Hematopoietic multipotent progenitor cell (in vitro differentiated cells): Measurements from ENCODE around the gene TWF2. TPM values are rescaled to one million over a fixed set of nuclear protein-coding genes. Genes with fewer than 3 reads are reported as not detected.

Experiments used
- DNase-seq, 3 donors: peaks; one replicate each; pipeline ENCODE4 v3.0.0-alpha.2; 2011 to 2015; ENCODE audit warnings: low read depth in 2 of 3, low spot score in 2 of 3
- total RNA-seq: library from RNA; depleted of rRNA; stranded (reverse); fragments of >200 nt; gene quantifications from one replicate; pipeline ENCODE4 v1.2.3, GENCODE V29; 2012

The TWF2 gene
- total RNA-seq, 1 donor: 157 TPM

DNA sequence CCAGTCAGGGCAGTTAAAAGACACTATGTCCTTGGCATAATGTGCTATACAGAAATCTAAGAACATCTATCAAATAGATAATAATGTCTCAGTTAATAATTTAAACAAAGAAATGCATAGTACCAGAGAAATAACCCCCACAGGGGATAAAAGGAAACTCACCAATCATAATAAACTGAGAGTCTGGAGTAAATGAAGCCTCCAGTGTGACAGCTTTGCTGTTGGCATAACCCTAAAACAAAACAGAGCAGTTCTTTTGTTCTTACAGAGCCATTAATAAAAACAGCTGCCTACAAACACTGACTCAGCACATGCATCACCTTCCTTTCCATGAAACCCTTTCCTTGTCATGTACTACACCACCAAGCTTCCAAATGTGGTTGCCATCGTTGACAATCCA is 20.1 kb upstream of the TWF2 start:
- DNase-seq: no peak

GRCh38 chr3:52257911-52258310 is 19.0 kb upstream of the TWF2 start:
- DNase-seq: no peak

DNA sequence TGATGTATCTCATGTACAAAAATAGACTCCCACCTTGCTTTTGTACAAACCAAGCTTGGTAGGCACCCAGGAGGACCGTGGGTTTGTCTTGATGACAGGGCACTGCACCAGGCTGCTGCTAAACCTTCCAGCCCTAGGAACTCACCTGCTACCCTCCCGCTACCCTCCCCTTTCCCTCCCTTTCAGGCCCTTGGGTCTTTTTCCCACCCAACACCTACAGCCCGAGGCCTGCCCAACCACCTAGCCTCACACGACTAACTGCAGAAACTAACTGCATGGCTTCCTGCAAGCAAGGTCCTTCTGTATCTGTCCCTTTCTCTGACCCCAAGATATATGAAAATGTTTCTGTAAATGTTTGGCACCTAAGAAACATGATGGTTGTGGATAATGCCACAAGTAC is 17.7 kb upstream of the TWF2 start:
- no peak for DNase-seq

GRCh38 chr3:52256159-52256558 is 17.2 kb upstream of the TWF2 start:
- DNase-seq: no peak

- no peak for DNase-seq
Measured at GRCh38 chr3:52254608-52255007, 15.7 kb upstream of the TWF2 start.

DNA sequence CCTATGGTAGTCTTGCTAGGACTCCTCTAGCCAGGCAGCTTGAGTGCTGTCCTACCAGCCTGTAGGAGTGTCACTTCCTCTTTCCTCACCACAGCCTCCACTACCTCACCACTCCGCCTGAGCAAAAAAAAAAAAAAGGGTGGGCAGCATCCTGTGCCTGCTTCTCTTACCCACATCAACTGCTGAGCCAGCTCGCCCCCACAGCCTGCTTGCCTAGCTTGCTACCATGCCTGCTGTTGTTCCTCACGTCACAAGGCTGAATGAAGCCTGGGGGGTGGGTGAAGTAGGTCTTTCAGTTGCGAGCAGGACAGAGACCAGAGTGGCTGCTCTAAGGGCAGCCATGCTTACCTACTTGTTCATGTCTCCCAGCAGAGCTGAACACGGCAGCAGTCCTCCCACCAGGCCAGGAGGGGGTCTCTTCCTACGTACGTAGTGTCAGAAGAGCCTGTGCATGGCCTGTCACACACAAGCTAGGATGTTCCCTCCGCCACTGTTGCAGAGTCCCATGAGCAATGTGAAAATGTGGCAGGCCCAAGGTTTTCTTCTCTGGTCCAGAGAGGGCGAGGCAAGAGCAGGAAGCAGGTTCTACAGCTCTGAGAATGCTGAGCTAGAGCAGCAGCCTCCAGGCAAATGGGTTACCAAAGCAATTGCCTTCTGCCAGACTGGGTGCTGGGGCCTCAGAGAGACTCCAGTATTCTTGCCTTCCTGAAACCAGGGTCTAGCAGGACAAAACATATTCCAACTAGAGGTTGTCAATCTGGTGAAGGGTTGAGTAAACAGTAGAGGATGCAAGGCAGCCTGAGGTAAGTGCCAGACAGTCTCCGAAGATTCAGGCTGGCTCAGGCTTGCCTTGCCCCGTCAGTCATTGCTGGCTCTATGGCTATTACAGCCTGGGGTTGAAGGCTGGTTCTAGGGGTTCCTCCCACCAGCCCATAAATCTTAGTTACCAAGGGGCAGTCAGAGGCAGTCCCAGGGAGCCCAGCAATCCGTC is 14.7 kb upstream of the TWF2 start:
- DNase-seq: peak; percentile 63 to 97 (median 91)

- no peak for DNase-seq
Measured at GRCh38 chr3:52250122-52250521, 11.2 kb upstream of the TWF2 start.

DNA sequence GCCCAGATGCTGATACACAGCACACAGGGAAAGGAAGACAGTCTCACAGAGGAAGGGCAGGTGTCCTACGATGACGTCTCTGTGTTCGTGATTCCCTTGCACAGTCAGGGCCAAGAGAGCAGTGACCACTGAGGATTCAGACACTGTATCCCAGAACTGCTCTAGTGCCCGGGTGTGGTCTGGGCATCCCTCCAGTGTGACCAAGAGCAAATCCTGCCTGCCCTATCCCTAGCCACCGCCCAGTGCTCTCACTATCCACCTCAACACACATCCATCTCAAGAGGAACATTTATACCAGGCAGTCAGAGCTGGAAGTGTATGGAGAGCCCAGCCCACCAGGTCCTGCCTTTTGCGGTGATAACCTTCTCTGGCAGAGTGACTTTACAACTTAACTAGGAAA is 10.7 kb upstream of the TWF2 start:
- no peak for DNase-seq

- no peak for DNase-seq
Measured at GRCh38 chr3:52248816-52249547, 10.0 kb upstream of the TWF2 start.

DNA sequence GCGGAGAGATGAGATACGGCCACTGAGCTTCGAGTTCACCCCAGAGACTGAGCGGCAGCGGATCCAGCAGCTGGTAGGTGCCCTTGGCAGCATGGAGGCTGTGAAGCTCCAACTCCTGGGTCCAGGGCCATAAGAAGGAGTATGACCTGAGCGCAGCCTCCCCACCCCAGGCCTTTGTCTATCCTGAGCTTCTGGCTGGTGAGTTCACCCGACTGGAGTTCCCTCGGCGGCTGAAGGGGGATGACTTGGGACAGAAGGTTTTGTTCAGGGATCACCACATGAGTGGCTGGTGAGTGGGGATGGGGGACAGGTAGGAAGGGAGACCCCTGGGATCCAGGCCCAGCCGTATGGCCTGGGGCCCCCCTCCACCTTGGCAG is 9.2 kb upstream of the TWF2 start:
- DNase-seq: no peak

DNA sequence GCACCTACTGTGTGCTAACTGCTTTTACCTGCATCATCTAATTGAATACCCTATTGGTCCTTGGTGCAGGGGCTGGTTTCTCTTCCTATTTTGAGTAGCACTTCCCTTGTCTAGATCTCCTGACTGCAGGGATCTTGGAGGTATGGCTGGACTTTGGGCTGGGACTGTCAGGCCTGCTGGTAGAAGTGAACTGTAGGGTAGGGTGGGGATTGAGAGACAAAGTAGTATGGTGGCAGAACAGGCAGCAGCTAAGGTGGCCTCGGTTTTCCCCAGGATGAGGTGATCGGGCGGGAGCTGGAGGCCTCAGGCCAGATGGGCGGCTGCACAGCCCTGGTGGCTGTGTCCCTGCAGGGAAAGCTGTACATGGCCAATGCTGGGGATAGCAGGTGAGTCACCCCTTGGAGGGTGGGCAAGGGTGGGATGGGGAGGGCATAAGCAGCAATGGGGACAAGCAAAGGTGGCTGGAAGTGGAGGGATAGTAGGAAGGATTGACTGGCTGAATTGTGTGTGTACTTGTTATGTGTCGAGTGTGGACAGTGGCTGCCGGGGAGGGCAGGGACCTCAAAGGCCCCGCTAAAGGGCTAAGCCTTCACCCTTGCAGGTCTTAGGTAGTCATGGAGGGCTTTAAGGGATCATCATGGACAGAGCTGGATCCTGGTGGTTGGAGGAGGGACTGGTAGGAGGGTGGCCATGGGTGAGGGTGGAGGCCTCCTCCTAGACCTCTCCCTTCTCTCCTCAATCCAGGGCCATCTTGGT is 8.6 kb upstream of the TWF2 start:
- DNase-seq: no peak

- DNase-seq: no peak
Measured at GRCh38 chr3:52246728-52247408, 7.9 kb upstream of the TWF2 start.

- DNase-seq: no peak
Measured at GRCh38 chr3:52246264-52246620, 7.3 kb upstream of the TWF2 start.

DNA sequence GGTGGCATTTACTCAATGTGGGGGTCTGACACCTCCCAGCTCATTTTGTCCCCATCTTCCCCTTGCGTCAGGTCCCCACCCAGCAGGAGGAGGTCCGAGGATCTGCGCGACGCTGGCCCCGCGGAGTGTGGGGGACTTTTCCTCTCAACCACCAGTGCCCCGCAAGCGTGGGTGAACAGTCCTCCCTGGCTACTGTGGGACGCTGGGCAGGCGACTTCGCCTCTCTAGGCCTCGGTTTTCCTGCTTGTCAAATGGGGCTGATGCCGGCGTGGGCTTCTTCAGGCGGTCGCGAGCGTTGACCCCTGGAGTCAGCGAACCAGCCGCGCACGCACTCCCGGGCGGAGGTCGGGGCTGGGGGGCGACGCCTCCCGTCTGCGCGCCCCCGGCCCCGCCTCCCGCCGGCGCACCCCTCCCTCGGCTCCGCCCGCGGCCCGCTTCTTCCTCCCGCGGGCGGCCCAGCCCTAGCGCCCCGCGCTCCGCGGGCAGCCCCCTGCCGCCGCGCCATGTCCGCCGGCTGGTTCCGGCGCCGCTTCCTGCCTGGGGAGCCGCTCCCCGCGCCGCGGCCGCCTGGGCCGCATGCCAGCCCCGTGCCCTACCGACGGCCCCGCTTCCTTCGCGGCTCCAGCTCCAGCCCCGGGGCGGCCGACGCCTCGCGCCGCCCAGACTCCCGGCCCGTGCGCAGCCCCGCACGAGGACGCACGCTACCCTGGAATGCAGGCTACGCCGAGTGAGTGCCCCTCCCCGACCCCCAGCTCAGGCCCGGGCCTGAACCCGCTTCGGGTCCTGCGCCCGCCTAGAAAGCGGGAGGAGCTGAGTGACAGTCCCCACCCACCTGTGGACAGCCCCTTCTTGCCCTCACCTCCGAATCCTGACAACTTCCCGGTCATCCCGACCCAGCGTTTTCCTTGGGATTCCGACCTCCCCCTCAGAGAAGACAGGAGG is 6.6 kb upstream of the TWF2 start, which contains the start of gene PPM1M:
Gene PPM1M, plus strand, starts transcription at position 438 of the 942 bp plus-strand sequence. Its CDS starts 66 bp downstream, at position 504.
- peak; percentile 50 to 82 (median 78) for DNase-seq

- no peak for DNase-seq
Measured at GRCh38 chr3:52243791-52244628, 5.1 kb upstream of the TWF2 start.

- DNase-seq: no peak
Measured at GRCh38 chr3:52242039-52242438, 3.1 kb upstream of the TWF2 start.

GRCh38 chr3:52240886-52241370 is 2.0 kb upstream of the TWF2 start:
- DNase-seq: no peak
